Esophagus muscularis mucosa (tissue), 4 donors: ENCODE results near the gene MRPL20. TPM values are rescaled to one million over a fixed set of nuclear protein-coding genes. Genes with fewer than 3 reads are reported as not detected.

Experiments
- DNase-seq: peaks from one replicate; pipeline ENCODE4 v3.0.0-alpha.2; 2017; ENCODE audit errors: extremely low spot score
- H3K27ac ChIP-seq, 4 donors: fragments of 200-600 bp; sonication (generic); replicated peaks in 1 of 4; 1 replicate in 3 of 4; 2 replicates in 1 of 4; pipeline ENCODE4 v1.5.1; 2016 to 2019; ENCODE audit warnings: mild to moderate bottlenecking in 1 of 4
- H3K27me3 ChIP-seq, 4 donors: fragments of 200-600 bp; sonication (generic); one replicate each; pipeline versions ENCODE4 v1.5.1 to v1.6.0; 2016 to 2019
- H3K36me3 ChIP-seq, 4 donors: fragments of 200-600 bp; sonication (generic); one replicate each; pipeline ENCODE4 v1.5.1; 2016 to 2019
- H3K4me1 ChIP-seq, 4 donors: fragments of 200-600 bp; sonication (generic); one replicate each; pipeline ENCODE4 v1.5.1; 2016 to 2019
- H3K4me3 ChIP-seq, 4 donors: fragments of 200-600 bp; sonication (generic); 1 replicate in 2 of 4; 2 replicates in 2 of 4; pipeline ENCODE4 v1.5.1; 2016 to 2019; ENCODE audit warnings: mild to moderate bottlenecking in 4 of 4, moderate library complexity in 1 of 4
- H3K9me3 ChIP-seq, 4 donors: fragments of 200-600 bp; sonication (generic); 1 replicate in 3 of 4; 2 replicates in 1 of 4; pipeline ENCODE4 v1.5.1; 2016 to 2019
- CTCF ChIP-seq, 3 experiments: fragments of 200-600 bp in 2 of 3; fragments of 450-650 bp in 1 of 3; sonication (generic) in 2 of 3; IDR thresholded peaks; one replicate each; pipeline ENCODE4 v1.5.1; 2017 to 2019; ENCODE audit warnings: antibody characterized with exemption in 3 of 3, mild to moderate bottlenecking in 2 of 3, moderate library complexity in 1 of 3
- EP300 ChIP-seq: sonication (generic); formaldehyde crosslinking; IDR thresholded peaks from one replicate; pipeline ENCODE4 v1.6.1; 2017; ENCODE audit warnings: antibody characterized with exemption
- POLR2A ChIP-seq: fragments of 450-650 bp; IDR thresholded peaks from one replicate; pipeline ENCODE4 v1.6.1; 2017; ENCODE audit warnings: antibody characterized with exemption, moderate library complexity, mild to moderate bottlenecking, low read depth
- POLR2AphosphoS5 ChIP-seq, 2 donors: sonication (generic); formaldehyde crosslinking; IDR thresholded peaks; one replicate each; pipeline ENCODE4 v1.6.1; 2017; ENCODE audit warnings: antibody characterized with exemption in 2 of 2
- WGBS: methylation state at CpG from one replicate; pipeline ENCODE4 v1.1.5; 2018; 5-methylcytosine and 5-hydroxymethylcytosine counted together
- intact Hi-C: fragments of 100-400 bp; cut with DNase I; formaldehyde crosslinking; loops from one replicate; pipeline ENCODE4 v1.15.1; 2023
- total RNA-seq, 4 donors: library from RNA; depleted of rRNA; stranded (reverse); fragments of >200 nt; gene quantifications; one replicate each; pipeline versions ENCODE4 v1.1.0 to v1.2.1, GENCODE V29; 2016

The MRPL20 gene
- total RNA-seq, 4 donors from 2014 or later, result 144 to 175 (median 155) TPM

GRCh38 chr1:1437904-1438376 lies 30.8 kb upstream of the MRPL20 start:
- Histone ChIP-seq H3K9me3 (no peaks in the 10 kb centered on the region), H3K27me3 (no peaks in the 10 kb centered on the region), H3K27ac (peak overlapping the region in 3 of 4 donors; percentile 97 to 98 (median 97)), H3K4me1 (peaks cover 56 to 97% (median 87%) of the 10 kb centered on the region in 4 donors), H3K36me3 (peaks cover 0 to 24% (median 12%) of the 10 kb centered on the region in 4 donors), H3K4me3 (peak overlapping the region in 1 of 4 donors; percentile 70)
- TF ChIP-seq CTCF (IDR thresholded peaks at IDR 0.05) (no peak), EP300 (no peak), POLR2AphosphoS5 (IDR thresholded peaks at IDR 0.05) (no peak), POLR2A (no peak)
- 56% methylated on average over 10 of the region's 11 CpGs for WGBS
- no peak for DNase-seq
- intact Hi-C loops, result no loop called here

GRCh38 chr1:1437033-1437903 lies 30.2 kb upstream of the MRPL20 start:
- Histone ChIP-seq H3K27ac (peak overlapping the region; percentile 96 to 98 (median 97)), H3K27me3 (no peaks in the 10 kb centered on the region), H3K4me3 (peak overlapping the region; percentile 67 to 81 (median 74)), H3K4me1 (peaks cover 63 to 100% (median 90%) of the 10 kb centered on the region in 4 donors), H3K36me3 (peaks cover 0 to 24% (median 12%) of the 10 kb centered on the region in 4 donors), H3K9me3 (no peaks in the 10 kb centered on the region)
- intact Hi-C loops, result no loop called here
- 41% methylated on average over 18 of the region's 31 CpGs for WGBS
- DNase-seq, result no peak
- TF ChIP-seq POLR2A (no peak), EP300 (no peak), POLR2AphosphoS5 (IDR thresholded peaks at IDR 0.05) (no peak), CTCF (IDR thresholded peaks at IDR 0.05) (no peak)

GRCh38 chr1:1436630-1437032 lies 29.5 kb upstream of the MRPL20 start:
- 39% methylated on average over 5 of the region's 7 CpGs for WGBS
- intact Hi-C loops, result no loop called here
- no peak for DNase-seq
- peaks cover 0 to 24% (median 12%) of the 10 kb centered on the region in 4 donors for H3K36me3 ChIP-seq
- H3K27ac ChIP-seq, result peak overlapping the region; percentile 96 to 98 (median 97)
- no peaks in the 10 kb centered on the region for H3K27me3 ChIP-seq
- TF ChIP-seq POLR2AphosphoS5 (IDR thresholded peaks at IDR 0.05) (no peak), EP300 (no peak), POLR2A (no peak), CTCF (IDR thresholded peaks at IDR 0.05) (no peak)
- peaks cover 67 to 100% (median 90%) of the 10 kb centered on the region in 4 donors for H3K4me1 ChIP-seq
- no peaks in the 10 kb centered on the region for H3K9me3 ChIP-seq
- H3K4me3 ChIP-seq, result peak overlapping the region; percentile 67 to 81 (median 74)

GRCh38 chr1:1435911-1436629 lies 29.0 kb upstream of the MRPL20 start:
- Histone ChIP-seq H3K4me1 (peaks cover 67 to 100% (median 90%) of the 10 kb centered on the region in 4 donors), H3K36me3 (peaks cover 0 to 24% (median 12%) of the 10 kb centered on the region in 4 donors), H3K4me3 (peak overlapping the region; percentile 67 to 81 (median 74)), H3K27me3 (no peaks in the 10 kb centered on the region), H3K27ac (peak overlapping the region; percentile 96 to 98 (median 97)), H3K9me3 (no peaks in the 10 kb centered on the region)
- TF ChIP-seq POLR2A (no peak), POLR2AphosphoS5 (IDR thresholded peaks at IDR 0.05) (no peak), CTCF (IDR thresholded peaks at IDR 0.05) (no peak), EP300 (no peak)
- intact Hi-C loops, result no loop called here
- 15% methylated on average over 15 of the region's 40 CpGs for WGBS
- DNase-seq, result no peak
